Activated CD8-positive, alpha-beta T cell treated with anti-CD3 and anti-CD28 coated beads, Interleukin-2, amount 10 ng/mL, durations not matched to agents 7 days and 5 days (primary cell): ENCODE results near the gene GALNT10. TPM values are rescaled to one million over a fixed set of nuclear protein-coding genes. Genes with fewer than 3 reads are reported as not detected.

Experiments used
- ATAC-seq: fragments of 150-1000 bp; cut with Tn5 transposase; one replicate; pipeline ENCODE4 v1.10.0; 2021; ENCODE audit warnings: moderate library complexity
- CTCF ChIA-PET: fragments of 350-600 bp; sonication (Branson Sonifier 250); formaldehyde crosslinking; loops from one replicate; lab custom pipeline; 2021; ENCODE audit warnings: antibody characterized with exemption; lab: Charles Lee
- POLR2A ChIA-PET: fragments of 350-600 bp; sonication (Branson Sonifier 250); formaldehyde crosslinking; loops from one replicate; lab custom pipeline; 2021; ENCODE audit warnings: antibody characterized with exemption; lab: Charles Lee
- DNase-seq: peaks from one replicate; pipeline ENCODE4 v3.0.0-alpha.2; 2020
- H3K27ac Mint-ChIP-seq: one replicate; pipeline ENCODE4 v1.8.0; 2021; ENCODE audit warnings: mild to moderate bottlenecking, mixed read lengths
- H3K27me3 Mint-ChIP-seq: one replicate; pipeline ENCODE4 v1.8.0; 2021; ENCODE audit warnings: low read depth, mixed read lengths
- H3K36me3 Mint-ChIP-seq: one replicate; pipeline ENCODE4 v1.8.0; 2021; ENCODE audit warnings: low read depth, mixed read lengths
- H3K4me1 Mint-ChIP-seq: one replicate; pipeline ENCODE4 v1.8.0; 2021; ENCODE audit warnings: low read depth, mixed read lengths
- H3K4me3 Mint-ChIP-seq: one replicate; pipeline ENCODE4 v1.8.0; 2021; ENCODE audit warnings: mild to moderate bottlenecking, mixed read lengths
- H3K9me3 Mint-ChIP-seq: one replicate; pipeline ENCODE4 v1.8.0; 2022; ENCODE audit warnings: mixed read lengths; ENCODE audit not compliant: insufficient read depth
- total RNA-seq, 2 experiments: library from RNA; stranded (reverse); gene quantifications; one replicate each; pipeline ENCODE4 v1.2.3, GENCODE V29; 2021

The GALNT10 gene
- total RNA-seq, 2 experiments from 2014 or later = 21.6 to 23.7 TPM

- POLR2A ChIA-PET = no interaction called here
- H3K9me3 Mint-ChIP-seq = no peaks in the 10 kb centered on the region
- DNase-seq (no peak), ATAC-seq (no peak)
- CTCF ChIA-PET = no interaction called here
- no peaks in the 10 kb centered on the region for H3K36me3 Mint-ChIP-seq
- H3K27me3 Mint-ChIP-seq = no peaks in the 10 kb centered on the region
- H3K4me3 Mint-ChIP-seq = no peak overlapping the region
- no peaks in the 10 kb centered on the region for H3K4me1 Mint-ChIP-seq
- no peak overlapping the region for H3K27ac Mint-ChIP-seq
Observed at GRCh38 chr5:154368041-154368800, 177.7 kb downstream of the GALNT10 start.

GRCh38 chr5:154369682-154370081 is 179.1 kb downstream of the GALNT10 start:
- no peaks in the 10 kb centered on the region for H3K27me3 Mint-ChIP-seq
- CTCF ChIA-PET = interaction anchor here (0.8 kb wide), 1 partner anchor 35 kb away, joined by 3 read pairs; no protein-coding TSS in a partner anchor

DNA sequence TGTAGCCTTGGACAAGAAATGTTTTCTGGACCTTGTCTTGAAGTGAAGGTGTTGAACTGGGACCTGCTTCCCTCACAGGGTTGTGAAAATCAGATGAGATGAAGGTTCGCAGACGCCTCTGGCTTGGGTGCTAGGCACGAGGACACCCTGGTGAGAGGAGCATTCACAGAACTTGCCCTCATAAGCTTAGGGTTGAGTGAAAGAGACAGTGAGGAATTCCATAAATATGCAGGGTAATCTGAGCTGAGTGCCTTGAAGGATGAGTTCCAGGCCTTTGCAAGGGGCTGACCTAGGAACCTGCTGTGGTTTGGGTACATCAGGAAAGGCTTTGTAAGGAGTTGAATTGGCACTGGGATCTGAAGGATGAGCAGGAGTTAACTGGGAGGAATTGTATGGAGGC is 179.6 kb downstream of the GALNT10 start:
- H3K36me3 Mint-ChIP-seq = no peaks in the 10 kb centered on the region
- POLR2A ChIA-PET = no interaction called here
- H3K4me3 Mint-ChIP-seq = no peak overlapping the region
- H3K27me3 Mint-ChIP-seq = no peaks in the 10 kb centered on the region
- CTCF ChIA-PET = interaction anchor here (0.8 kb wide), 1 partner anchor 35 kb away, joined by 3 read pairs; no protein-coding TSS in a partner anchor
- ATAC-seq (no peak), DNase-seq (no peak)
- H3K4me1 Mint-ChIP-seq = no peaks in the 10 kb centered on the region
- H3K9me3 Mint-ChIP-seq = no peaks in the 10 kb centered on the region
- no peak overlapping the region for H3K27ac Mint-ChIP-seq

More at GRCh38 chr5:154369682-154370081, 179.1 kb downstream of the GALNT10 start:
- DNase-seq = no peak
- POLR2A ChIA-PET = no interaction called here
- Mint-ChIP-seq H3K4me1 (no peaks in the 10 kb centered on the region), H3K36me3 (no peaks in the 10 kb centered on the region), H3K27ac (no peak overlapping the region), H3K4me3 (no peak overlapping the region), H3K9me3 (no peaks in the 10 kb centered on the region)
- ATAC-seq = no peak

DNA sequence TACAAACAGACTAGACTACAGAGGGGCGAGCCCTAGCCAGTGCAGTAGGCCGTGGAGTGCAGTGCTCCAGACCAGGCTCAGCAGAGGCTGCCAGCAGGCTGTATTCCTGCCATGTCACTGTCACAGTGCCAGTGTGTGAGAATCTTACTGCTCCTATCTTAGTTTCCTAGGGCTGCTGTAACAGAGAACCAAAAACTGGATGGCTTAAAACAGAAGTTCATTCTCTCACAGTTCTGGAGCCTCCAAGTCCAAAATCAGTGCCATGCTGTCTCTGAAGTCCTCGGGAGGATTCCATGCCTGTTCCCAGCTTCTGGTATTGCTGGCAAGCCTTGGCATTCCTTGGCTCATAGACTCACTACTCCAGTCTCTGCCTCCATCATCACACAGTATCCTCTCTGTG is 180.3 kb downstream of the GALNT10 start:
- DNase-seq = no peak
- Mint-ChIP-seq H3K9me3 (no peaks in the 10 kb centered on the region), H3K36me3 (no peaks in the 10 kb centered on the region), H3K4me3 (no peak overlapping the region), H3K27ac (no peak overlapping the region), H3K4me1 (no peaks in the 10 kb centered on the region), H3K27me3 (no peaks in the 10 kb centered on the region)
- no peak for ATAC-seq
- CTCF ChIA-PET = no interaction called here
- POLR2A ChIA-PET = no interaction called here

DNA sequence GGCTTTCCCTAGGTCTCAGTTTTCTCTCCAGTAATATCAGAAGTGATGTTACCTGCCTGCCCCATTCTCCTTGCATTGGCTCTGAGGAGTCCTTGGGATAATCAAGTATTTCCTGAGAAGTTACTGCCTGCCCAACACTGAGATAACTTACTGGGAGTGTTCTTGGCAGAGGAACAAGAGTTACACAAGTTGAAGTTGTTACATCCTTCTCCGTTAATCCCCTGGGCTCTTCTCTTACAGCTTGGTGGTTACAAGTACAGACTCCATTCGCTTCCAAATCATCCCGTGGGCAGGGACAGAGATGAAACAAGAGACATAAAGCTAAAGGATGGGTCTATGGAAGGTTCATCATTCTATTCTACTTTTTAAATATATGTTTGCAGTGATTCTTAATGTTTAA is 181.2 kb downstream of the GALNT10 start:
- ATAC-seq (no peak), DNase-seq (no peak)
- no peaks in the 10 kb centered on the region for H3K4me1 Mint-ChIP-seq
- CTCF ChIA-PET = interaction anchor here (1.0 kb wide), 1 partner anchor 12 kb away, joined by 3 read pairs; no protein-coding TSS in a partner anchor
- H3K9me3 Mint-ChIP-seq = no peaks in the 10 kb centered on the region
- no peak overlapping the region for H3K4me3 Mint-ChIP-seq
- H3K36me3 Mint-ChIP-seq = peaks cover 3% of the 10 kb centered on the region
- POLR2A ChIA-PET = no interaction called here
- no peaks in the 10 kb centered on the region for H3K27me3 Mint-ChIP-seq
- H3K27ac Mint-ChIP-seq = no peak overlapping the region

DNA sequence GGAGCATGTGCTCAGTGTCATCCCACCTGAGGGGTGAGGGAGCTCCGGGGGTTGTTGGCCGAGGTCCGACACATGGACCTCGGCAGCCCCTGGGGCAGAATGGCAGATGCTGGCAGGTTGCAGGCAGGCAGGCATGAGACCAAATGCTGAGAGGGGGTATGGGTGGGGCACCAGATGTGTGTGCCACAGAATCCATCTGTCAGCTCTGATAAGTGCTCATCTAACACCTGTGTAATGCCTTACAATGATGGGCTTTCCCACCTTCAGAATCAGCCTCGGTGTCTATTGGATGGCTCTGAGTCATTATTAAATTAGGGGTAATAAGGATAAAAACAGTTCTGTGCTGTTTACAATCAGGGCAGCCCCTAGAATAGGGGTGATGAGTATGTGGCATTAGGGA is 182.1 kb downstream of the GALNT10 start:
- Mint-ChIP-seq H3K4me1 (no peaks in the 10 kb centered on the region), H3K4me3 (no peak overlapping the region), H3K9me3 (no peaks in the 10 kb centered on the region), H3K27ac (no peak overlapping the region), H3K36me3 (peaks cover 9% of the 10 kb centered on the region), H3K27me3 (no peaks in the 10 kb centered on the region)
- no peak for DNase-seq
- POLR2A ChIA-PET = no interaction called here
- no peak for ATAC-seq
- CTCF ChIA-PET = no interaction called here

GRCh38 chr5:154373326-154373725 is 182.8 kb downstream of the GALNT10 start:
- DNase-seq (no peak), ATAC-seq (no peak)
- no peak overlapping the region for H3K27ac Mint-ChIP-seq
- no peaks in the 10 kb centered on the region for H3K27me3 Mint-ChIP-seq
- H3K4me1 Mint-ChIP-seq = no peaks in the 10 kb centered on the region
- no peaks in the 10 kb centered on the region for H3K9me3 Mint-ChIP-seq
- H3K4me3 Mint-ChIP-seq = no peak overlapping the region
- CTCF ChIA-PET = no interaction called here
- H3K36me3 Mint-ChIP-seq = peaks cover 9% of the 10 kb centered on the region
- POLR2A ChIA-PET = no interaction called here

DNA sequence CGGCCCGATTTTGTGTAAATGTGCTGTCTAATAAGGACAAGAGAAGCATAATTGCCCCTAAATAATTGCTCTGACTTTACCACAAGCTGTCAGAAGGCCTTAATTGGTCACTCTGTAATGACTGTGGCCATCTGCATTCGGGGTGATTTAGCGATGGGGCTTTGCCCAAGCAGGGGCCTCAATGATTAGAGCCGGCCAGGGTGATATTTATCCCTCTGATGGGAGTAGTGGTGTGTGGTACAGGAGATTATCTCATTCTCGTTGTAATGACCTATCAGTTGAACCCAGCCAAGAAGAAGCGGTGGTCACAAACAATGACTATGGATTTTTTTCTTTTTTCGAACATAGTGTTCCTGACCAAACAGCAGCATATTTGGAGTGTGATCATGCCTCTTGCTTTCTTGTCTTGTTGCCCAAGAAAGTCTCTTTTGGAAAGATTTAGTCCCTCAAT is 183.2 kb downstream of the GALNT10 start:
- Mint-ChIP-seq H3K27me3 (no peaks in the 10 kb centered on the region), H3K9me3 (no peaks in the 10 kb centered on the region), H3K4me3 (no peak overlapping the region), H3K36me3 (peaks cover 9% of the 10 kb centered on the region), H3K4me1 (no peaks in the 10 kb centered on the region), H3K27ac (no peak overlapping the region)
- POLR2A ChIA-PET = no interaction called here
- CTCF ChIA-PET = no interaction called here
- no peak for DNase-seq
- no peak for ATAC-seq

DNA sequence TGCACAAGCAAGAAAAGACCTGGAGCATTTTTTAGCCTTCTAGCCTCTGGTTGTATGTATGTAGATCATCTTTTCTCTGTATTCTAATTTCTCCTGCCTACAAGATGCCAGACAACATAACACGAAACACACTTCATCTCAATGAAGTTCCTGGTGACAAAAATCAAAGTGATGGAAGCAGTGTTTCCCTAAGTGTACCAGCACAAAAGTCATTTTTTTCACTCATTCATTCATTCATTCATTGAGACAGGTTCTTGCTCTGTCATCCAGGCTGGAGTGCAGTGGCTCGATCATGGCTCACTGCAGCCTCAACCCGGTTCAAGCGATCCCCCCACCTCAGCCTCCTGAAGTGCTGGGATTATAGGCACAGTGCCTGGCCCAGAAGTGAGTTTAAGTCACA is 183.7 kb downstream of the GALNT10 start:
- CTCF ChIA-PET = no interaction called here
- H3K4me3 Mint-ChIP-seq = no peak overlapping the region
- POLR2A ChIA-PET = no interaction called here

DNA sequence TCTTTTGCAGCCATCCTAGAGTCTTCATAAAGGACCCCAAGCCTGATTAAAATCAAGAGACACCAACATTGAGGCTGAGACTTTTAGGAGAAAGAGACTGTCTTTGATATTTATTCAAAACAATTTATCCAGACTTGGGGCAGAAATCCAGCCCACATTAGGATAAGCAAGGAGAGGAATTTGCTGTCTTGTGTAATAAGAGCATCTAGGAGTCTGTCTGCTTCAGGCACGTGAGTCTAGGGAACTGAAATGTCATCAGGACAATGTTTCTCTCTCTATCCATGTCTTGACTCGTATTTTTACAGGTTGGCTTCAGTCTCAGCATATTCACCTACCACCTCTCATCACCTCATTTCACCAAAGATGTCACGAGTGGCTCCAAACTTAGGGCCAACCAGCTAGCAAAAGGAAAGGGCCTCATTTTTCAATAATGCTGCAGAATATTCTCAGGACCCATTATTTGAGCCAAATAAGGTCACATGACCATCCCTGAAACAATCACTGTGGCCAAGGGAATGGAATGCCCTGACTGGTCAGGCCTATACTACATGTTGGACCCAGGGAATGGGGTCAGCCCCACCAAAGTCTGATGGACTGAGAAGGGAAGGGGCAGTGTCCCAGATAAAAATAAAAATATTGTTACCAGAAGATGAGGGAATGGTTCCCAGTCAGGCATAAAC is 184.9 kb downstream of the GALNT10 start:
- Mint-ChIP-seq H3K4me3 (no peak overlapping the region), H3K9me3 (no peaks in the 10 kb centered on the region), H3K27me3 (no peaks in the 10 kb centered on the region), H3K4me1 (no peaks in the 10 kb centered on the region), H3K36me3 (peaks cover 9% of the 10 kb centered on the region), H3K27ac (no peak overlapping the region)
- ChIA-PET CTCF (no interaction called here), POLR2A (interaction anchor here (0.6 kb wide), 1 partner anchor 383 kb away, joined by 3 read pairs; no protein-coding TSS in a partner anchor)
- DNase-seq = no peak
- ATAC-seq = no peak

More for the DNA sequence above, 183.7 kb downstream of the GALNT10 start:
- ATAC-seq (no peak), DNase-seq (no peak)
- Mint-ChIP-seq H3K36me3 (peaks cover 9% of the 10 kb centered on the region), H3K27me3 (no peaks in the 10 kb centered on the region), H3K27ac (no peak overlapping the region), H3K9me3 (no peaks in the 10 kb centered on the region), H3K4me1 (no peaks in the 10 kb centered on the region)

- ATAC-seq = no peak
- no peaks in the 10 kb centered on the region for H3K4me1 Mint-ChIP-seq
- peaks cover 14% of the 10 kb centered on the region for H3K36me3 Mint-ChIP-seq
- no peaks in the 10 kb centered on the region for H3K27me3 Mint-ChIP-seq
- no peak overlapping the region for H3K4me3 Mint-ChIP-seq
- DNase-seq = no peak
- H3K27ac Mint-ChIP-seq = no peak overlapping the region
- ChIA-PET CTCF (no interaction called here), POLR2A (no interaction called here)
- H3K9me3 Mint-ChIP-seq = no peaks in the 10 kb centered on the region
Observed at GRCh38 chr5:154376481-154376880, 185.9 kb downstream of the GALNT10 start.
